ENCODE measurements around the gene PRSS53. TPM values are rescaled to one million over a fixed set of nuclear protein-coding genes. Genes with fewer than 3 reads are reported as not detected.

The PRSS53 gene
- total RNA-seq, 6 experiments from 2014 or later: 2.3 to 14.8 (median 3.9) TPM

GRCh38 chr16:31071861-31072260 lies 16.9 kb downstream of the PRSS53 start:
- intact Hi-C loops (cut with DNase I): no loop called here
- DNase-seq (no peak), ATAC-seq (no peak)
- H3K36me3 ChIP-seq: peaks cover 0 to 2% (median 0%) of the 10 kb centered on the region in 4 donors
- H3K4me3 ChIP-seq: no peak overlapping the region
- TF ChIP-seq POLR2A (IDR thresholded peaks at IDR 0.05) (no peak), CTCF (IDR thresholded peaks at IDR 0.05) (no peak)
- no peaks in the 10 kb centered on the region for H3K9me3 ChIP-seq
- no peak overlapping the region for H3K27ac ChIP-seq
- H3K4me1 ChIP-seq: peaks cover 0 to 17% (median 0%) of the 10 kb centered on the region in 4 donors
- H3K27me3 ChIP-seq: no peaks in the 10 kb centered on the region
- WGBS (ENCODE audit: insufficient coverage, low coverage, low lambda C conversion rate, missing lambda C conversion rate): 41% methylated on average over 4 of the region's 4 CpGs

GRCh38 chr16:31067342-31067741 lies 21.4 kb downstream of the PRSS53 start:
- no peak overlapping the region for H3K4me3 ChIP-seq
- TF ChIP-seq CTCF (IDR thresholded peaks at IDR 0.05): no peak
- no peak for TF ChIP-seq POLR2A (IDR thresholded peaks at IDR 0.05)
- H3K36me3 ChIP-seq: no peaks in the 10 kb centered on the region
- intact Hi-C loops (cut with DNase I): no loop called here
- DNase-seq (no peak), ATAC-seq (no peak)
- H3K27ac ChIP-seq: no peak overlapping the region
- 93% methylated on average over 3 of the region's 3 CpGs for WGBS (ENCODE audit: insufficient coverage, low coverage, low lambda C conversion rate, missing lambda C conversion rate)
- no peaks in the 10 kb centered on the region for H3K9me3 ChIP-seq
- H3K4me1 ChIP-seq: peaks cover 0 to 6% (median 0%) of the 10 kb centered on the region in 4 donors
- no peaks in the 10 kb centered on the region for H3K27me3 ChIP-seq

DNA sequence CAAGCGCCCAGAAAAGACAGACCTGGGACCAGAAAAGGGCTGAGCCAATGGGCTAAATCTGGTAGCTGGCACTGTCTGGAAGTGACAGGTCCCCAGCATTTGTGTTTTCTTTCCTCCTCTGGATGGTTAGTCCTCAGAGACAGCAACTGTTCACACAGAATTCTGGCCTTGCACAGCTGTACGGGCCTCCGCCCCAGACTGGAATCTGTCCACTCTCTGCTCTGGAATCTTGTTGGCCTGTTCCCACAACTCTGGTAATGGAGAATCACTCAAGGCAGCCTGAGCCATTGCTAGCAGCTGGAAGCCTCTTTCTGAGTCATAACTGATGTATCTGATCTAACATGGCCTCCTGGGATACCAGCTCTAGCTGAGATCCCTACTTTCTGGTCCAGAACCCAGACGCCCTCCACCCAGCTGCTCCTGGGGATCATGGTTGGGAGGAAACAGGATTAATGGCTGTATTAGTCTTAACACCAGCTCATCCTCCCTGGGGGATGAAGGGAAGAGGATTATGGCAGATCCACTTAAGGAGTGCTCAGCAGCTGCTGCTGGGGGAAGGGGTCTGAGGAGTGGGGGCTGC lies 23.8 kb downstream of the PRSS53 start:
- H3K4me3 ChIP-seq: no peak overlapping the region
- no peaks in the 10 kb centered on the region for H3K4me1 ChIP-seq
- WGBS (ENCODE audit: insufficient coverage, low coverage, low lambda C conversion rate, missing lambda C conversion rate): 86% methylated on average over 3 of the region's 4 CpGs
- no peaks in the 10 kb centered on the region for H3K9me3 ChIP-seq
- H3K27ac ChIP-seq: no peak overlapping the region
- DNase-seq (no peak), ATAC-seq (no peak)
- no peaks in the 10 kb centered on the region for H3K27me3 ChIP-seq
- intact Hi-C loops (cut with DNase I): no loop called here
- H3K36me3 ChIP-seq: no peaks in the 10 kb centered on the region
- TF ChIP-seq POLR2A (IDR thresholded peaks at IDR 0.05): no peak
- no peak for TF ChIP-seq CTCF (IDR thresholded peaks at IDR 0.05)

DNA sequence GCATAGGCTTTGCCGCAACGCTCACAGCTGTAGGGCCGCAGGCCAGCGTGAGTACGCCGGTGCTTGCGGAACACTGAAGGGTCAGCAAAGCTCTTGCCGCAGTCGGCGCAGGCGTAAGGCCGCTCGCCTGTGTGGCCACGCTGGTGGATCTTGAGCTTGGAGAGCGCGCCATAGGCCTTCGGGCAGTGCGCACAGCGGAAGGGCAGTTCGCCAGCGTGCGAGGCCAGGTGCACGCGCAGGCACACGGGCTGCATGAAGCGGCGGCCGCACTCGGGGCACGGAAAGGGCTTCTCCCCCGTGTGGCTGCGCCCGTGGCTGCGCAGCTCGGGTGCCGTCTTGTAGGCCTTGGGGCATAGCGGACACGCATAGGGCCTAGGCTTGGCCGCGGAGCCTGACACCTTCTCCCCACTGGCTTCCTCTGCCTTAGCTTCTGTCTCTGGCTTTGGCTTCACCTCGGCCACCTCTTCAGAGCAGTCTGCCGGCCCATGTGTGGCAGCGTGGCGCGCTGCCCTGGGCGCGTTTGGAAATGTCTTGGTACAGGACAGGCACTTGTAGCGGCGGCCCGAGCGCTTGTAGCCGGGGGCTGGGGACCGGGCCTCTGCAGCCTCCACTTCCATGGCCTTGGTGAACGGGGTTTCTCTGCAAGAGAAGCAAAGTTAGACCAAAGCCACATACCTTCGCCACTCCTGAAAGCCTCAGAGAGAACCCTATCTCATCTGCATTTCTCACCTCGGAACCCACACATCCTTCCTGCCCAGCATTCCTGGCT lies 24.7 kb downstream of the PRSS53 start:
- 90% methylated on average over 15 of the region's 56 CpGs for whole genome bisulfite sequencing (ENCODE audit: insufficient coverage, low coverage, low lambda C conversion rate, missing lambda C conversion rate)
- no peak for TF ChIP-seq POLR2A (IDR thresholded peaks at IDR 0.05)
- no peak for TF ChIP-seq CTCF (IDR thresholded peaks at IDR 0.05)
- Histone ChIP-seq H3K4me1 (no peaks in the 10 kb centered on the region), H3K27me3 (no peaks in the 10 kb centered on the region), H3K36me3 (no peaks in the 10 kb centered on the region), H3K27ac (no peak overlapping the region), H3K9me3 (no peaks in the 10 kb centered on the region), H3K4me3 (no peak overlapping the region)
- ATAC-seq: peak; percentile 23 to 49 (median 42)
- no peak for DNase-seq
- intact Hi-C loops (cut with DNase I): no loop called here

All from right lobe of liver (tissue), 6 donors.